SK-N-MC (cell line): ENCODE measurements around the gene NFATC1.
A peak's percentile ranks its signal among the peaks of the same experiment; 100 is the strongest.

Experiments used
- DNase-seq: peaks from one replicate; pipeline ENCODE4 v3.0.0-alpha.2; 2011; ENCODE audit warnings: low read depth, low spot score
- H3K27ac ChIP-seq: fragments of 200-600 bp; sonication (generic); 2 replicates; pipeline ENCODE4 v1.5.1; 2016; ENCODE audit warnings: mixed run types
- H3K36me3 ChIP-seq: fragments of 200-600 bp; sonication (generic); 2 replicates; pipeline ENCODE4 v1.6.1; 2017; ENCODE audit warnings: antibody characterized with exemption, low read length, mixed read lengths; ENCODE audit not compliant: insufficient read depth
- H3K4me3 ChIP-seq: fragments of 200-600 bp; sonication (generic); 2 replicates; pipeline ENCODE4 v1.5.1; 2016
- H3K9ac ChIP-seq: fragments of 200-600 bp; sonication (generic); 2 replicates; pipeline ENCODE4 v1.8.0; 2017; ENCODE audit warnings: mixed run types, mixed read lengths; ENCODE audit not compliant: insufficient read length
- H3K9me3 ChIP-seq: fragments of 200-600 bp; sonication (generic); 2 replicates; pipeline ENCODE4 v1.6.1; 2017; ENCODE audit warnings: low read depth, mild to moderate bottlenecking, antibody characterized with exemption, low read length, moderate library complexity, mixed read lengths
- EZH2 ChIP-seq: fragments of 200-600 bp; sonication (generic); IDR thresholded peaks from one replicate; pipeline ENCODE4 v1.6.1; 2017; ENCODE audit warnings: antibody characterized with exemption
- FOXP2 ChIP-seq: optimal IDR thresholded peaks from 2 replicates; pipeline ENCODE3; 2011; ENCODE audit warnings: mild to moderate bottlenecking, moderate library complexity; ENCODE audit not compliant: insufficient read depth; ENCODE audit errors: extremely low read length, control extremely low read depth
- POLR2AphosphoS5 ChIP-seq: IDR thresholded peaks from 2 replicates; pipeline ENCODE4 v1.6.1; 2012; ENCODE audit warnings: mild to moderate bottlenecking, low read depth, low read length, borderline replicate concordance

NFATC1 gene

DNA sequence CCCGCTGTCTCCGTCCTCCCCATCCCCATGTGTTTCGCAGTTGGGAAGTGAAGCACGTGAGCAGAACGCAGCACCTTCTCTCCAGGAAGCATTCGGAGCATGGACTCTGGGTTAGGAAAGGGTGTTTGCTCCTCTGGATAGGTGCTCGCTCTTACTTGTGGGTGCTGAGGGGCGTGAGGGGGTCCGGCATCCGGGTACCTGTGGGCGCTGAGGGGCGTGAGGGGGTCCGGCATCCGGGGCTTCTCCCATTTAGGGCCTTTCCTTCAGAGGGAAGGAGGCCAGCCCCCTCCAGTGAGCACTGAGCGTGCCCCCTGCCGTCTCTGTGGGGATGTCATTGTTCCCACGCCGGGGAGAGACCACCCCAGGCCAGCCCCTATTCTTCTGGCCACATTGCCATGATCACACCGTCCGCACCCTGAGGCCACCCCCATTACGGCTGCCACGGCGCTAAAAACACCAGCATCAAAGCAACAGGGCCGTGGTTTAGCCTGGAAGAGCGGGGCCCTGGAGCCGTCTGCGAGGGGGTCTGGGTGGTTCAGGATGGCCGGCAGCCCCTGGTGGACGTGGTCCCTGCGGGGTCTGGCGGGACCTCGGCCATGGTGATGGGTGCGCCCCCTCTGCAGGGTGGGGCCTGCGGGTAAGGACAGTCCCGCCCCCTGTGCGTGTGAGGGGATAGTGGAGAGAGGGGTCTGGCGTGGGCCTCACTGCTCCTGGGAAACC lies 41.0 kb downstream of the NFATC1 start:
- no peak overlapping the region for H3K9ac ChIP-seq
- no peaks in the 10 kb centered on the region for H3K36me3 ChIP-seq
- H3K27ac ChIP-seq: no peak overlapping the region
- no peak for DNase-seq
- TF ChIP-seq EZH2 (no peak), POLR2AphosphoS5 (no peak), FOXP2 (no peak)
- H3K9me3 ChIP-seq: no peaks in the 10 kb centered on the region
- no peak overlapping the region for H3K4me3 ChIP-seq

- Histone ChIP-seq H3K27ac (no peak overlapping the region), H3K4me3 (no peak overlapping the region), H3K9me3 (no peaks in the 10 kb centered on the region), H3K36me3 (no peaks in the 10 kb centered on the region), H3K9ac (no peak overlapping the region)
- no peak for DNase-seq
- TF ChIP-seq FOXP2 (no peak), EZH2 (no peak), POLR2AphosphoS5 (no peak)
Observed at GRCh38 chr18:79438089-79438897, 42.6 kb downstream of the NFATC1 start.

DNA sequence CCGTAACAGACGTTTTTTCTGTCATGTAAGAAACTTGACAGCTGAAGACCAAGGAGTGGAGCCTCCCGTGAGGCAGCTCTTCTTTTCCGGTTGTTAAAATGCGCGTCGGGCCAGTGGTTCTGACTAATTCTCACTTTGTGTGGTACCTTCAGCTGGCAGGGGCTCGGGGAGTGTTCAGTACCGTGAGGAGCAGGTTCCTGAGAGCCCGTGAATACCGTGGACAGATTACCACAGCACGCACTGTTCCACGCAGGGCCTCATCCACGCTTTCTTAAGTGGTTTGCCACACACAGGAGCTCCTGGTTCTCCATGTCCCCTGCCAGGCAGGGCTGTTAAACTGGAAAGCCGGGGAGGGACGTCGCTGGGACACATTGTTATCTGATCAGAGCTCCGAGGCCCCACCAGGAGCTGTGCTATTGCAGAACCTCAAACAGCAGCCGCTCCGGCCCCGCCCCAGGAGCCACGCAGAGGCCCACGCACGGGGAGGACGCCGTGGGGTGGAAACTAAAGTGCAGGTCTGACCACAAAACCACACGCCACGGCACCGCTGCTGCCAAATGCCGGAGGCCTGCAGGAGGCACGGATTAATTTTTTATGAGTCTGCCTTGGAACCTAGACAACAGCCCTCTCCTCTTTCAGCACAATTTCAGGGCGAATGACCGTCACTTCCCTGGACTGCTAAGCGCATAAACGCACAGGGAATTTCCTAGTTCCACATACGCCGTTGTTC lies 43.3 kb downstream of the NFATC1 start:
- no peaks in the 10 kb centered on the region for H3K36me3 ChIP-seq
- TF ChIP-seq POLR2AphosphoS5 (0 out of 2 replicates have a peak, but pooled peaks have one; percentile 34), EZH2 (no peak)
- H3K9me3 ChIP-seq: no peaks in the 10 kb centered on the region
- no peak for DNase-seq
- peak overlapping the region; percentile 49 for H3K4me3 ChIP-seq
- H3K27ac ChIP-seq: peak overlapping the region; percentile 67
- H3K9ac ChIP-seq: no peak overlapping the region

GRCh38 chr18:79439628-79440023 lies 43.9 kb downstream of the NFATC1 start:
- H3K9me3 ChIP-seq: no peaks in the 10 kb centered on the region
- no peaks in the 10 kb centered on the region for H3K36me3 ChIP-seq
- DNase-seq: no peak
- peak overlapping the region; percentile 49 for H3K4me3 ChIP-seq
- TF ChIP-seq EZH2 (no peak), FOXP2 (no peak), POLR2AphosphoS5 (no peak)
- no peak overlapping the region for H3K9ac ChIP-seq
- H3K27ac ChIP-seq: peak overlapping the region; percentile 67

DNA sequence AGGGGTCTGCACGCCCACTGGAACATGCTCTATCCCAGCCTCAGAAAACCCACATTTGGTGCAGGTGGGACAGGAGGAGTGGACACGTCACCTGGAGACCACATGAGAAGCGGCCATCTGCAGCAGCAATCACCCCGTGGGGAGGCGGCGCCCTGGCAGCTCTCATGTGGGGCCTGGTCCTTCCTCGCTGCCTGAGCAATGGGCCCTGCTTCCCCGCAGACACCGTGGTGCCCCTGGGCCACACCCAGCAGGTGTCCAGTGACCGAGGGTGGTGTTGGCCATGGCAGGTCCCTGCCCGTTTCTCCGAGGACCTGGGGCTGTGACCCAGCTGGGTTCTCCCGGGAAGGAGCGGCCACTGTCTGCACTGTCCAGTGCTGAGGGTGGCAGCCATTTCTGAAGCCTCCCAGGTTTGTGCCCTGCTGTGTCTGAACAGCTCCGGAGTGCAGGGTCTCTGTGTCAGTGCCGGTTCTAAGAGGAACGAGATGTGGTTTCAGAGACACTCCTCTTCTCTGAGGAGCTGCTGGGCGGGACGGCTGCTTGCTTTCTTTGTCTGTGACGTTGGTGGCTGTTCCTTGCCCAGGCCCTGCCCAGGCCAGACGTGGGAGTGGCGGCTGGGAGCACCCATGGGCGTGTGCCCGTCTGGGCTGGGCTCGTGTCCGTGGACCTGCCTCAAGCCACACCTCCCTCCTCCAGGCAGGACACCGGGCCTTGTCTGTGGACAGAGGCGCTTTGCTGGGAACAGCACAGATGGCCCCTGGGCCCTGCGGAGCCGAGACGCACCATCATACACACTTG lies 44.8 kb downstream of the NFATC1 start:
- DNase-seq: no peak
- H3K9me3 ChIP-seq: no peaks in the 10 kb centered on the region
- H3K36me3 ChIP-seq: no peaks in the 10 kb centered on the region
- TF ChIP-seq EZH2 (no peak), POLR2AphosphoS5 (no peak), FOXP2 (no peak)
- H3K27ac ChIP-seq: no peak overlapping the region
- no peak overlapping the region for H3K9ac ChIP-seq
- H3K4me3 ChIP-seq: no peak overlapping the region

GRCh38 chr18:79441420-79441819 lies 45.7 kb downstream of the NFATC1 start:
- no peak for DNase-seq
- Histone ChIP-seq H3K4me3 (no peak overlapping the region), H3K36me3 (no peaks in the 10 kb centered on the region), H3K9ac (no peak overlapping the region), H3K27ac (no peak overlapping the region), H3K9me3 (no peaks in the 10 kb centered on the region)
- TF ChIP-seq POLR2AphosphoS5 (no peak), FOXP2 (no peak), EZH2 (no peak)

DNA sequence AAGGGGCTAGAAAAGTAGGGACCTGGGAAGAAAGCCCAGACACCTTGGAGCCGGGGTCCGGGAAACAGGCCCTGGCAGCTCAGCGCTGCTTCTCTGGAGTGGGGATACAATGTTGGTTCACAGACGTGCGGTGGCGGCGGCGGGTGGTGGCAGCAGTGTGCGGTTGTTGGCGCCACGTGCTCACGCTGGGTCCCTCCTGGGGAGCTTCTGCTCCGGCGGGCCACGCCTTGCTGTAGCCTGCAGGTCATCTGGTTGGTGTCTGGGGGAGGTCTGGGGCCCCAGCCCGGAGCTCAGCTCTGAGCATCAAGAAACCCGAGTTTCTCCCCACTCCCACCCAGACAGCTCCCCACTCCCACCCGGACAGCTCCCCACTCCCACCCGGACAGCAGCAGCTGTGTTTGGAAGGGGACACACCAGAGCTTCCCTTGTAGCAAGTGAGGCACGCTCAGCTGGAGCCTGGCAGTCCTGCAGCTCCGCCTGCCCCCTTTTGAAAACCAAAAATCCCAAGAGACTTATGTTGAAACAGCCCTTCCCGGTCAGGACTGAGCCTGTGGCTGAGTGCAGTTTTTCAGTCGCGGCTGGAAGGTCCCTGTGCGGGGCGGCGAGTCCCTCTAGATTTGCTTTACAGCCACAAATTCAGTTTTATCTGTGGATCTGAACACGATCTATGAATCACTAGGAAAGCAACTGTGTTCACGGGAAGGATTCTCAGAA lies 46.9 kb downstream of the NFATC1 start:
- DNase-seq: no peak
- Histone ChIP-seq H3K9me3 (no peaks in the 10 kb centered on the region), H3K9ac (no peak overlapping the region), H3K27ac (peak overlapping the region; percentile 14; the same call in 1 of the 2 replicates), H3K36me3 (no peaks in the 10 kb centered on the region), H3K4me3 (no peak overlapping the region)
- TF ChIP-seq FOXP2: no peak
- TF ChIP-seq EZH2: no peak

- Histone ChIP-seq H3K9ac (no peak overlapping the region), H3K36me3 (no peaks in the 10 kb centered on the region; the same call in 1 of the 2 replicates), H3K27ac (no peak overlapping the region), H3K9me3 (no peaks in the 10 kb centered on the region), H3K4me3 (no peak overlapping the region)
- no peak for DNase-seq
- no peak for TF ChIP-seq EZH2
- no peak for TF ChIP-seq FOXP2
- TF ChIP-seq POLR2AphosphoS5: no peak
Observed at GRCh38 chr18:79445221-79445620, 49.5 kb downstream of the NFATC1 start.
